ENCODE data around the gene STARD13. TPM values are rescaled to one million over a fixed set of nuclear protein-coding genes. Genes with fewer than 3 reads are reported as not detected.

The STARD13 gene
- total RNA-seq, 1 donor, result 52.2 TPM

DNA sequence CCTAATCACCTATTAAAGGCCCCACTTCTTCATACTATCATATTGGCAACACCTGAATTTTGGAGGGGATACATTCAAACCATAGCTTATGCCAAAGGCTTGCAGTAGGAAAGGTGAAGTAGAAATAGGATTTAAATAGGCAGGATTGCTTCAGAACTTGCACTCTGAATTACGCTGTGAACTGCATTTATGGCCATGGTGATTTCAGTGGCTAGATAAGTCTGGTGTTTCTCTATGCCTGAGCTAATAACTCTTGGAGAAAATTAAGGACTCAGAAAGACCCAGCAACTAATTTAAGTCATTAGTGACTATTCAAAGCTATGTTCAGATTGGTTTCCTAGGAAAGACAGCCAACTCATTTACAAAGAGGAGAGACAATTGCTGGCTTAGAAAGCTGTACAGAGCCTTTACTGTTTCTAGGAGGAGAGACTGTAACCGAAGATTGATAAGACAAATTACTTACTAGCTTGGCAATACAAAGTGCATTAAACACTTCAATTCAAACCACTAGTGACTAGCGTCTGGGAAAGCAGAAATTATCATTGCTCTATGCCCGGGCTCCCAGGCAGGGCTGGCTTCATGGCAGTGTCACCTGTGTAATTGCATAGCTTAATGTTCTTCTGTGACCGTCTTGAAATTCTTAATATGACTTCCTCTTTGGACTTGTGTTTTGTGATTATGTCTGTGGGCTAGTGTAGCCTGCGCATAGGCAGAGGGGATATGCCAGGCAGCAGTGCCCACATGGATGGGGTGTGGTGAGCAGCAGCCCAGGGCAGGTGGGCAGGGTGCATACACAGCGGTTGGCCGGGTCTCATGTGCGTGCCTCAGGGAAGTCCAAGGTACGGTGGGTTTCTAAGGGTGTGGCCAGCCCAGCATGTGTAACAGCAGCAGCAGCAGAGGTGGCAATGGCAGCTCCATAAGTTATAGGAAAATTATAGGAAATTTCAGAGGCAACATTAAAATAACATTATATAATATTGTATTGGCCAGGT lies 209.3 kb downstream of the STARD13 start:
- no peak overlapping the region for H3K4me3 ChIP-seq (ENCODE audit: low read depth, low read length)
- DNase-seq (ENCODE audit: low read depth), result no peak
- TF ChIP-seq, protein P1, sequence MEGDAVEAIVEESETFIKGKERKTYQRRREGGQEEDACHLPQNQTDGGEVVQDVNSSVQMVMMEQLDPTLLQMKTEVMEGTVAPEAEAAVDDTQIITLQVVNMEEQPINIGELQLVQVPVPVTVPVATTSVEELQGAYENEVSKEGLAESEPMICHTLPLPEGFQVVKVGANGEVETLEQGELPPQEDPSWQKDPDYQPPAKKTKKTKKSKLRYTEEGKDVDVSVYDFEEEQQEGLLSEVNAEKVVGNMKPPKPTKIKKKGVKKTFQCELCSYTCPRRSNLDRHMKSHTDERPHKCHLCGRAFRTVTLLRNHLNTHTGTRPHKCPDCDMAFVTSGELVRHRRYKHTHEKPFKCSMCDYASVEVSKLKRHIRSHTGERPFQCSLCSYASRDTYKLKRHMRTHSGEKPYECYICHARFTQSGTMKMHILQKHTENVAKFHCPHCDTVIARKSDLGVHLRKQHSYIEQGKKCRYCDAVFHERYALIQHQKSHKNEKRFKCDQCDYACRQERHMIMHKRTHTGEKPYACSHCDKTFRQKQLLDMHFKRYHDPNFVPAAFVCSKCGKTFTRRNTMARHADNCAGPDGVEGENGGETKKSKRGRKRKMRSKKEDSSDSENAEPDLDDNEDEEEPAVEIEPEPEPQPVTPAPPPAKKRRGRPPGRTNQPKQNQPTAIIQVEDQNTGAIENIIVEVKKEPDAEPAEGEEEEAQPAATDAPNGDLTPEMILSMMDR (IDR thresholded peaks at IDR 0.05; ENCODE audit: insufficient read depth, low read depth, low read length), result no peak

GRCh38 chr13:33073338-33073737 lies 212.2 kb downstream of the STARD13 start:
- TF ChIP-seq, protein P1 (IDR thresholded peaks at IDR 0.05; ENCODE audit: insufficient read depth, low read depth, low read length), result no peak
- no peak for DNase-seq (ENCODE audit: low read depth)
- H3K4me3 ChIP-seq (ENCODE audit: low read depth, low read length), result no peak overlapping the region

- TF ChIP-seq, protein P1 (IDR thresholded peaks at IDR 0.05; ENCODE audit: insufficient read depth, low read depth, low read length), result no peak
- DNase-seq (ENCODE audit: low read depth), result no peak
- no peak overlapping the region for H3K4me3 ChIP-seq (ENCODE audit: low read depth, low read length)
These were observed 212.8 kb downstream of the STARD13 start for GRCh38 chr13:33072759-33073158.

- DNase-seq (ENCODE audit: low read depth), result no peak
- no peak overlapping the region for H3K4me3 ChIP-seq (ENCODE audit: low read depth, low read length)
- TF ChIP-seq, protein P1 (IDR thresholded peaks at IDR 0.05; ENCODE audit: insufficient read depth, low read depth, low read length), result no peak
These were observed 213.3 kb downstream of the STARD13 start for GRCh38 chr13:33072282-33072681.

GRCh38 chr13:33070713-33071112 lies 214.8 kb downstream of the STARD13 start:
- TF ChIP-seq, protein P1 (IDR thresholded peaks at IDR 0.05; ENCODE audit: insufficient read depth, low read depth, low read length), result no peak
- no peak for DNase-seq (ENCODE audit: low read depth)
- no peak overlapping the region for H3K4me3 ChIP-seq (ENCODE audit: low read depth, low read length)

DNA sequence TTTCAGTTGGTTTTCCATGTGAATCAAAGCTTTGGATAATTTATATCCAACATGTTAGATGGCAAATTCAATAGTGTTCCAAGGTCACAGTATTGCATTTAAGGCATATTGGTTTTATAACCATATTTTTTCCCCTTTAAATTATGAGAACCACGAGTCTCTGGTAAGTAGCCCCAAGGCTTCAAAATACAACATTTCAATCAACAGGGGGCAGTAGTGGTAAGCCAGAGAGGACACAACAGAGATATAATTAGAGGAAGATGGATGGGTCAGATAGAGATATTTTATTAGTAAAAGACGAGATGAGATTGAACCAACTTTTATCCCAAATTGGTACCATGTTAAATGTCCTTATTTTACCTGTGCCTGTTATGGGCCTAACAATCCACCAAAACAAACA lies 216.2 kb downstream of the STARD13 start:
- DNase-seq (ENCODE audit: low read depth), result no peak
- TF ChIP-seq, protein P1 (IDR thresholded peaks at IDR 0.05; ENCODE audit: insufficient read depth, low read depth, low read length), result peak; percentile 8
- no peak overlapping the region for H3K4me3 ChIP-seq (ENCODE audit: low read depth, low read length)
